ENCODE data around the gene CAMK2N2.

CAMK2N2 gene

DNA sequence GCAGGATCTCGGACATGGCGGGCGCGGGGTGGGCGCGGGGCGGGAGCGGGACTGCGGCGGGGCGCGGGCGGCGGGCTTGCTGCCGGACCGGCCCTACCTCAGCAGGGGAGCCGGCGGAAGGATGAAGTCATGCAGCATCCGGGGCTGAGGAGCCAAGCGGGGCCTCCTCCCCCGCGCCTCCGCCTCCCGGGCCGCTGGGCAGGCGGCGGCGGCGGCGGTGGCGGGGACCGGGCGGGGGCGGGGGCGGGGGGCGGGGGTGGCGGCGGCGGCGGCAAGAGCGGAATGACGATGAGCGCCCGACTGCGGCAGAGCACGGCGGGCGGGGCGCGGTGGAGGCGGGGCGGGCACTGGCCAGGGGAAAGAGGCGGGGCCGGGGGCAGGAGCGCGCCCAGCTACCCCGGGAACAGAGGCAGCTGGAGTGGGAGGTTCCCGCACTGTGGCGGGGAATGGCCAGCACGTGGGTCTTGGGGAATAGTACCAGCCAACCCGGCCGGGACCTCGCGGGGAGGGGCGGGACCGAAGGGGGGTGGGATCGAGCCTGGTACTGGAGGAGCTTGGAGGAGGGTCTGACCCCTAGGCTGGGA is at the start of gene CAMK2N2:
Gene CAMK2N2, minus strand, starts transcription at position 284 of the 584 bp plus-strand sequence. Its CDS starts 268 bp downstream, at position 16.
- peak within 1 kb of the TSS; percentile 78 for H3K27ac Mint-ChIP-seq (ENCODE audit: low read depth)
- H3K36me3 Mint-ChIP-seq (ENCODE audit: insufficient read depth), result peaks cover 9% of the 10 kb centered on the region
- ATAC-seq (replicated peaks; ENCODE audit: extremely low read depth, poor library complexity, severe bottlenecking) (peak; percentile 46), DNase-seq (ENCODE audit: low spot score in 2 of 2) (no peak)
- H3K4me1 Mint-ChIP-seq, result peaks cover 25% of the 10 kb centered on the region
- no peaks in the 10 kb centered on the region for H3K27me3 Mint-ChIP-seq
- no peaks in the 10 kb centered on the region for H3K9me3 Mint-ChIP-seq
- peak within 1 kb of the TSS; percentile 74 for H3K4me3 Mint-ChIP-seq

DNA sequence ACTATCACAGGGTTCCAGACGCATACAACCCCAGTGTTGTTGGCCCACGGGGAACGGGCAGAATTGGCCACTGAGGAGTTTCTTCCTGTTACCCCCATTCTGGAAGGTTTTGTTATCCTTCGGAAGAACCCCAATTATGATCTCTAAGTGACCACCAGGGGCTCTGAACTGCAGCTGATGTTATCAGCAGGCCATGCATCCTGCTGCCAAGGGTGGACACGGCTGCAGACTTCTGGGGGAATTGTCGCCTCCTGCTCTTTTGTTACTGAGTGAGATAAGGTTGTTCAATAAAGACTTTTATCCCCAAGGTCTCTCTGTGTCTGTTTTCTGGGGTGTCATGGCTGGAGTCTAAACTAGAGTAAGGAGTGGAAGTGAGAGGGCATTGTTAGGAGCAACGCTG is 47.4 kb upstream of the CAMK2N2 start:
- H3K27ac Mint-ChIP-seq (ENCODE audit: low read depth), result no peak overlapping the region
- H3K4me1 Mint-ChIP-seq, result peaks cover 11% of the 10 kb centered on the region
- ATAC-seq (replicated peaks; ENCODE audit: extremely low read depth, poor library complexity, severe bottlenecking), result no peak
- H3K4me3 Mint-ChIP-seq, result no peak overlapping the region
- peaks cover 51% of the 10 kb centered on the region for H3K36me3 Mint-ChIP-seq (ENCODE audit: insufficient read depth)
- no peaks in the 10 kb centered on the region for H3K9me3 Mint-ChIP-seq
- no peak for DNase-seq (ENCODE audit: low spot score in 2 of 2)
- no peaks in the 10 kb centered on the region for H3K27me3 Mint-ChIP-seq

DNA sequence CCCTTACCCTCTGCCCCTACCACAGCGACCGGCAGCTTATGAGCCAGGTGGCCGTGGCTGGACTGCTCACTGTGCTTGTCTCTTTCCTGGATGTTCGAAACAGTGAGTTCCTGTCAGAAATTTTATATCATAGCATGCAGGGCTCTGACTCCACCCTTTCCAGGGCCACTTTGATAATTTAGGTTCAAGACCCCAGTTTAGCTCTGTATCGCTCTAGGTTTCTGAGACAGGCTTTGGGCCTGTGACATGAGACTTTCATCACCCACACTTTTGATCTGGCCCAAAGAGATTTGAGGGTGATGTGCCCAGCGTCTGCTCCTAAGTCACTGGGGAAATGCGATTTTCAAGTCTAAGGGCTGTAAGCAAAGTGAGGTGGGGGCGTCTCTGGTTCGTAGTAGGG is 46.6 kb upstream of the CAMK2N2 start:
- Mint-ChIP-seq H3K4me1 (peaks cover 11% of the 10 kb centered on the region), H3K27ac (ENCODE audit: low read depth) (no peak overlapping the region), H3K27me3 (no peaks in the 10 kb centered on the region), H3K36me3 (ENCODE audit: insufficient read depth) (peaks cover 59% of the 10 kb centered on the region), H3K4me3 (no peak overlapping the region), H3K9me3 (no peaks in the 10 kb centered on the region)
- DNase-seq (ENCODE audit: low spot score in 2 of 2) (no peak), ATAC-seq (replicated peaks; ENCODE audit: extremely low read depth, poor library complexity, severe bottlenecking) (no peak)

DNA sequence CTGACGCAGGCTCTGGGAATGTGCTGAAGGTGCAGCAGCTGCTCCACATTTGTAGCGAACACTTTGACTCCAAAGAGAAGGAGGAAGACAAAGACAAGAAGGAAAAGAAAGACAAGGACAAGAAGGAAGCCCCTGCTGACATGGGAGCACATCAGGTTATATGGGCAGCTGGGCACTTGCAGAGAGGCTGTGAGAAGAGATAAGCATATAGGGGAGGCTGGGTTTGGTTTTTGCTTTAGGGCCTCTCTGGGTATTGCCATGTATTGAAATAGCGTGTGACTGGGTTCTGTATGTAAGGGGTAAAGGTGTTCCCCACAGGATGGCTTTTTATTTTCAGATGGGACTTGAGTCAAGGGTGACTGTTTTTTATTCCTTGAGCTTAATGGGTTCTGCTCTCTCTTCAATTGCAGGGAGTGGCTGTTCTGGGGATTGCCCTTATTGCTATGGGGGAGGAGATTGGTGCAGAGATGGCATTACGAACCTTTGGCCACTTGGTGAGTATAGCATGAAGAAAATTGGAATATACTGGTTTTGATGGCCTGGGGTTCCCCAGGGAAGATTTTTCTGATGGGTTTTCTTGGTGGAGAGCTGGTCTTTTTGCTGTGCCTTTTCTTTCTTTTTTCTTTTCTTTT is 45.1 kb upstream of the CAMK2N2 start:
- H3K9me3 Mint-ChIP-seq, result no peaks in the 10 kb centered on the region
- peaks cover 70% of the 10 kb centered on the region for H3K36me3 Mint-ChIP-seq (ENCODE audit: insufficient read depth)
- DNase-seq (ENCODE audit: low spot score in 2 of 2) (no peak), ATAC-seq (replicated peaks; ENCODE audit: extremely low read depth, poor library complexity, severe bottlenecking) (no peak)
- peaks cover 11% of the 10 kb centered on the region for H3K4me1 Mint-ChIP-seq
- H3K27ac Mint-ChIP-seq (ENCODE audit: low read depth), result no peak overlapping the region
- H3K27me3 Mint-ChIP-seq, result no peaks in the 10 kb centered on the region
- H3K4me3 Mint-ChIP-seq, result no peak overlapping the region

DNA sequence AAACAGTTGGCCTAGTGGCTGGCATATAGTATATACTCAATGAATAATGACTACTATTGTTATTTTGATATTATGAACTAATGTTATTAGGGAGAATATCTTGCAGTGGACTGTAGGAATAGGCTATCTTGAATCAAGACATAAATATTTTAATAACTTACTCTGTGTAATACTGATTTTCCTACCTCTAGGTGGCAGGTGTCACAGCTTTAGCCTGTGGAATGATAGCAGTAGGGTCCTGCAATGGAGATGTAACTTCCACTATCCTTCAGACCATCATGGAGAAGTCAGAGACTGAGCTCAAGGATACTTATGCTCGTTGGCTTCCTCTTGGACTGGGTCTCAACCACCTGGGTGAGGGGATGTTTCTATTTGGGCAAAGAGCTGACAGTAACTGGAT is 44.2 kb upstream of the CAMK2N2 start:
- Mint-ChIP-seq H3K9me3 (no peaks in the 10 kb centered on the region), H3K4me3 (no peak overlapping the region), H3K27me3 (no peaks in the 10 kb centered on the region), H3K4me1 (peaks cover 14% of the 10 kb centered on the region), H3K36me3 (ENCODE audit: insufficient read depth) (peaks cover 75% of the 10 kb centered on the region), H3K27ac (ENCODE audit: low read depth) (no peak overlapping the region)
- ATAC-seq (replicated peaks; ENCODE audit: extremely low read depth, poor library complexity, severe bottlenecking) (no peak), DNase-seq (ENCODE audit: low spot score in 2 of 2) (no peak)

DNA sequence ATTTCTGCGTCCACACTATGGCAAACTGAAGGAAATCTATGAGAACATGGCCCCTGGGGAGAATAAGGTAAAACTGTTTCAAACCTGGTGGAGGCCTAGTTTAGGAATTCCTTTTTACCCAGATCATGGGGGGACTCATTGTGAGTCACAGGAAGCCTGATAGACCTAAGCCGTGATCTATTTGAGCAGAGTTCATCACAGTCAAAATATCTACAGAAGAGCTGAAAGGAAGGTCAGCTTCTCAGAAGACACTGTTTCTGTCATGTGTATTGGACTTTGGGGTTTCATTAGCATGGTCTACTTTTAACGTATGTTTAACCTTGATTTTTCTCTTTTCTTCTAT is 39.0 kb upstream of the CAMK2N2 start:
- Mint-ChIP-seq H3K4me1 (peaks cover 25% of the 10 kb centered on the region), H3K4me3 (peak overlapping the region; percentile 93), H3K9me3 (no peaks in the 10 kb centered on the region), H3K27ac (ENCODE audit: low read depth) (no peak overlapping the region), H3K36me3 (ENCODE audit: insufficient read depth) (peaks cover 55% of the 10 kb centered on the region), H3K27me3 (no peaks in the 10 kb centered on the region)
- DNase-seq (ENCODE audit: low spot score in 2 of 2) (no peak), ATAC-seq (replicated peaks; ENCODE audit: extremely low read depth, poor library complexity, severe bottlenecking) (no peak)

DNA sequence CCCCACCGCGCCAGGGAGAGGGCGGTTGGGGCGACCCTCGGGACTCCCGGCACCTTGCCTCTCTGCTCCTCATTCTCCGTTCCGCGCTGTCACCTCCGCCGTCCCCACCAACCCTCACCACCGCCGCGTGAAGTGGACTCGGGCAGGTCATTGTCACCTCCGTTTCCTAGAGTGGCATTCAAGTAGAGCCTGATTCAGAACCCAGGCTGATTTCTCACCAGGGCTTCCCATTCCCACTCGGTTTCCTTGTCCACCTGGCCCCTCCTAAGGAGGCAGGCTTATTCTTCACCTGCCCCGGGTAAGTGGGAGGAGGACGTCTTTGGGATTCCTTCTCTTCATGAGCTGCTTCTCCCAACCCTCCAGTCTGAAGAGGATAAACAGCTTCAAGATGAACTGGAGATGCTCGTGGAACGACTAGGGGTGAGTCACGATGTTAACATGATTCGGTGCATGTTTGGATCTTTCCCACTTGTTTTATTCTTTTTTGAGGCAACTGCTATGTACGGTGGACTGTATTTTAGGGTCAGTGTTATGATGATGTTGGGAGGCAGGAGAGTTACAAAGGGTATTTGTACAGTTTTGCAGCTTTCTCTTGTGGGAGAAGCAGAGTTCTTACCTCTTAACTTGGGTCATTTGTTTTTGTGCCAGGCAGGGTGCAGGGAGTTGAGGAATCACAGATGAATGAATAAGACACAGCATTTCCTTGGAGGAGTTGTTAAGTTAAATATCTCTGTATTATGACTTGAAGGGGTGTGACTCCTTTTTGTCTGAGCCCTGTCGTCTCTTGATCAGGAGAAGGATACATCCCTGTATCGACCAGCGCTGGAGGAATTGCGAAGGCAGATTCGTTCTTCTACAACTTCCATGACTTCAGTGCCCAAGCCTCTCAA is 38.4 kb upstream of the CAMK2N2 start:
- H3K27ac Mint-ChIP-seq (ENCODE audit: low read depth), result peak overlapping the region; percentile 99
- DNase-seq (ENCODE audit: low spot score in 2 of 2), result no peak
- no peaks in the 10 kb centered on the region for H3K9me3 Mint-ChIP-seq
- ATAC-seq (replicated peaks; ENCODE audit: extremely low read depth, poor library complexity, severe bottlenecking), result no peak
- peak overlapping the region; percentile 93 for H3K4me3 Mint-ChIP-seq
- H3K27me3 Mint-ChIP-seq, result no peaks in the 10 kb centered on the region
- peaks cover 25% of the 10 kb centered on the region for H3K4me1 Mint-ChIP-seq
- H3K36me3 Mint-ChIP-seq (ENCODE audit: insufficient read depth), result peaks cover 50% of the 10 kb centered on the region

DNA sequence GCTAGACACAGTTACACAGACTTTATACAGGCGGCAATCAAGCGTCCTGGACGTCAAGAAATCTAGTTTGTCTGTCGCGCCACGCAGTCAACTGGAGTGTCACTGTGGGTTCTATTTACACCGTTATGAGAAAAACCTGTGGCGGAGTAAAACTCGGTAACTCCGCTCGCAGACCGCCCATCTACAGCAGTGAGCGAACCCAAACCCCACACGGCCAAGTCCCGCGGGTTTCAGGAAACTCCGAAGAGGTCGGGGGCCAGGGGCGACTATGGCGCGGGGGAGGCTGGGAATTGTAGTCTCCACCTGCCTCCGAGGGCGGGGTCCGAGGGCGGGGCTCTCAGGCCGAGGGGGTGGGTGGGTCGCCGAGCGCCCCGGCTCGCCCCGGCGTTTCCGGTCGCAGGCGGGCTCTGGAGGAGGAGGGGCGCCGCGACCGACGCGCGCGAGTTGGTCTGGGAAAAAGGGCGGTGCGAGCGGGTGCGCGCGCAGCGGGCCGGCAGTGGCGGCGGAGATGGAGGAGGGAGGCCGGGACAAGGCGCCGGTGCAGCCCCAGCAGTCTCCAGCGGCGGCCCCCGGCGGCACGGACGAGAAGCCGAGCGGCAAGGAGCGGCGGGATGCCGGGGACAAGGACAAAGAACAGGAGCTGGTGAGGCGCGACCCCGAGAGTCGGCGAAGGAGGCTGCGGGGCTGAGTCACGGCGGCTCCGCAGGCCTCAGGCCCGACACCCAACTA is 37.6 kb upstream of the CAMK2N2 start, which contains the start of gene PSMD2:
Gene PSMD2, plus strand, starts transcription at position 483 of the 729 bp plus-strand sequence. Its CDS starts 26 bp downstream, at position 509.
- no peaks in the 10 kb centered on the region for H3K27me3 Mint-ChIP-seq

DNA sequence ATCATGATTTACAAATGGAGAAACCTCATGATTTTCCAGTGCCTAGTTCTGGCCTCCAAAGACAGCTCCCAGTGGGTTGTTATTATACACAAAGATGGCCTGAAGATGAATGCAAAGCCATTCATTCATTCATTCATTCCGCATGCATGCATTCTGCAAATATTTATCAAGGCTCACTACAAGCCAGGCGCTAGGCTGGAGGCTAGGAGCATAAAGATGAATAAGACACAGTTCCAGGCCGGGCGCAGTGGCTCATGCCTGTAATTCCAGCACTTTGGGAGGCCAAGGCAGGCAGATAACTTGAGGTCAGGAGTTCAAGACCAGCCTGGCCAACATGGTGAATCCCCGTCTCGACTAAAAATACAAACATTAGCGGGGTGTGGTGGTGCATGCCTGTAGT is 35.3 kb upstream of the CAMK2N2 start:
- ATAC-seq (replicated peaks; ENCODE audit: extremely low read depth, poor library complexity, severe bottlenecking) (no peak), DNase-seq (ENCODE audit: low spot score in 2 of 2) (no peak)
- no peak overlapping the region for H3K4me3 Mint-ChIP-seq
- peaks cover 20% of the 10 kb centered on the region for H3K4me1 Mint-ChIP-seq
- no peaks in the 10 kb centered on the region for H3K9me3 Mint-ChIP-seq
- peaks cover 27% of the 10 kb centered on the region for H3K36me3 Mint-ChIP-seq (ENCODE audit: insufficient read depth)
- H3K27ac Mint-ChIP-seq (ENCODE audit: low read depth), result no peak overlapping the region
- H3K27me3 Mint-ChIP-seq, result no peaks in the 10 kb centered on the region

More for the DNA sequence above, 37.6 kb upstream of the CAMK2N2 start, which contains the start of gene PSMD2:
- Mint-ChIP-seq H3K36me3 (ENCODE audit: insufficient read depth) (peaks cover 46% of the 10 kb centered on the region), H3K9me3 (no peaks in the 10 kb centered on the region), H3K27ac (ENCODE audit: low read depth) (peak within 1 kb of the TSS; percentile 99), H3K4me1 (peaks cover 20% of the 10 kb centered on the region), H3K4me3 (peak within 1 kb of the TSS; percentile 93)
- peak; percentile 92 for ATAC-seq (replicated peaks; ENCODE audit: extremely low read depth, poor library complexity, severe bottlenecking)
- DNase-seq (ENCODE audit: low spot score in 2 of 2), result peak; percentile 90 to 95

DNA sequence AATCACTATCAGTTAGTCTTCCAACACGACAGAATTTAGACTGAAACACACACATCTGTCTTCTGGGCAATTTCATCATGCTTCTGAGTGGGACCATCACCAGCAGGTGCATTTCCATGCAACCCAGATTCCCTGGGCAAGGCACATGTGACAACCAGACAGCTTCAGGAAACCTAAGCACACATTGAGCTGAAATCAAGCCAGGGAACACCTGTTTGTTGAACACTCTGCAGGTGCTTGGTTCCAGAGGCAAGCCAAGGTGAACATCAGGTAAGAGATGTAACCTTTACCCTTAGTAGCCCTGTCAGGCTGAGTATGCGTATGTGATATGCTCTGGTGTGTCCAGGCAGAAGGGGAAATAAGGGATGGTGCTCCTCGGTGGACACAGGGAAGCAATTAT is 34.4 kb upstream of the CAMK2N2 start:
- no peaks in the 10 kb centered on the region for H3K27me3 Mint-ChIP-seq
- H3K4me3 Mint-ChIP-seq, result no peak overlapping the region
- H3K4me1 Mint-ChIP-seq, result peaks cover 19% of the 10 kb centered on the region
- ATAC-seq (replicated peaks; ENCODE audit: extremely low read depth, poor library complexity, severe bottlenecking), result no peak
- H3K36me3 Mint-ChIP-seq (ENCODE audit: insufficient read depth), result peaks cover 20% of the 10 kb centered on the region
- DNase-seq (ENCODE audit: low spot score in 2 of 2), result no peak
- H3K27ac Mint-ChIP-seq (ENCODE audit: low read depth), result no peak overlapping the region
- H3K9me3 Mint-ChIP-seq, result no peaks in the 10 kb centered on the region

DNA sequence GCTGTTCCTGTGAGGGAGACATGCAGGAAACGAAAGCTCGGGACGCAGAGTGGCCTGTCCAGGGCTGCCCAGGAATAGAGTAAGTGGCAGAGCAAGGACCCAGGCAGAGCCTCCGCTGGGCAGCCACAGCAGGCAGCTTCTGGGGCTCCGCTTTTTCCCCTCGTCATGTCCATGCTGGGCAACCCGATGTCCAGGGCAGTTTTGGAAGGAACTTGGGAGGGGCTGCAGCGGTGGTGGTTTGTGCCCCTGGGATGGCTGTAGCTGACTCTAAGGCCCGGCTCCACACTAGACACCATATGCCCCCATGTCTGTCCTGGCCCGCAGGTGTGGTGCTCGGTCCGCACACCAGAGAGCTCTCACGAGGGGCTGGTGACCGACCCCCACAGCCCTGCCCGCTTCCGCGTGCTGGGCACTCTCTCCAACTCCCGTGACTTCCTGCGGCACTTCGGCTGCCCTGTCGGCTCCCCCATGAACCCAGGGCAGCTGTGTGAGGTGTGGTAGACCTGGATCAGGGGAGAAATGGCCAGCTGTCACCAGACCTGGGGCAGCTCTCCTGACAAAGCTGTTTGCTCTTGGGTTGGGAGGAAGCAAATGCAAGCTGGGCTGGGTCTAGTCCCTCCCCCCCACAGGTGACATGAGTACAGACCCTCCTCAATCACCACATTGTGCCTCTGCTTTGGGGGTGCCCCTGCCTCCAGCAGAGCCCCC is 30.5 kb upstream of the CAMK2N2 start:
- Mint-ChIP-seq H3K9me3 (no peaks in the 10 kb centered on the region), H3K27ac (ENCODE audit: low read depth) (peak overlapping the region; percentile 46), H3K36me3 (ENCODE audit: insufficient read depth) (no peaks in the 10 kb centered on the region), H3K27me3 (peaks cover 11% of the 10 kb centered on the region), H3K4me1 (no peaks in the 10 kb centered on the region), H3K4me3 (no peak overlapping the region)
- ATAC-seq (replicated peaks; ENCODE audit: extremely low read depth, poor library complexity, severe bottlenecking) (no peak), DNase-seq (ENCODE audit: low spot score in 2 of 2) (no peak)

All from central memory CD8-positive, alpha-beta T cell (primary cell).